Activated CD8-positive, alpha-beta memory T cell treated with anti-CD3 and anti-CD28 coated beads, Interleukin-2, amount 50 U/mL, for 48 hours (primary cell): ENCODE results near the gene MPND.
A peak's percentile ranks its signal among the peaks of the same experiment; 100 is the strongest.
"Not testable (repeated sequence)": the region's sequence is repeated elsewhere in the genome, so short reads cannot be mapped to it uniquely, and the experiment has no call there.

ENCODE experiments used
- DNase-seq: peaks from one replicate; pipeline ENCODE4 v3.0.0-alpha.2; 2020

Gene MPND

GRCh38 chr19:4320419-4320818 is 22.9 kb upstream of the MPND start:
- DNase-seq = no peak

DNA sequence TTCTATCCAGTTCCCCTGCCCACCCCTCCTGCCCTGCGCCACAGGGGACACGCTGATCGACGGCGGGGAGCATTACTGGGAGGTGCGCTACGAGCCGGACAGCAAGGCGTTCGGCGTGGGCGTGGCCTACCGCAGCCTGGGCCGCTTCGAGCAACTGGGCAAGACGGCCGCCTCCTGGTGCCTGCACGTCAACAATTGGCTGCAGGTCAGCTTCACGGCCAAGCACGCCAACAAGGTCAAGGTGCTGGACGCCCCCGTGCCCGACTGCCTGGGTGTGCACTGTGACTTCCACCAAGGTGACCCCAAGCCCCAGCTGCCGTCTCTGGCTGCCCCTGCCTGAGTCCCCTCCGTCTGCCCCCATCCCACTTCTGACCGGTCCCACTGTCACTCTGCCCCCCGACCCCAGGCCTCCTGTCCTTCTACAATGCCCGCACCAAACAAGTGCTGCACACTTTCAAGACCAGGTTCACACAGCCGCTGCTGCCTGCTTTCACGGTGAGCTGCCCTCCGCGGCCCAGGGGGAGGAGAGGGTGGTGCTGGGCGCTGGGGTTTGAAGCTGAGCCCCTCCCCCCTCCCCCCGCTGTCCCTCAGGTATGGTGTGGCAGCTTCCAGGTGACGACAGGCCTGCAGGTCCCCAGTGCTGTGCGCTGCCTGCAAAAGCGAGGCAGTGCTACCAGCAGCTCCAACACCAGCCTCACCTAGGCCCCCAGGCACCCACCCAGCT is 20.3 kb upstream of the MPND start:
- no peak for DNase-seq

DNA sequence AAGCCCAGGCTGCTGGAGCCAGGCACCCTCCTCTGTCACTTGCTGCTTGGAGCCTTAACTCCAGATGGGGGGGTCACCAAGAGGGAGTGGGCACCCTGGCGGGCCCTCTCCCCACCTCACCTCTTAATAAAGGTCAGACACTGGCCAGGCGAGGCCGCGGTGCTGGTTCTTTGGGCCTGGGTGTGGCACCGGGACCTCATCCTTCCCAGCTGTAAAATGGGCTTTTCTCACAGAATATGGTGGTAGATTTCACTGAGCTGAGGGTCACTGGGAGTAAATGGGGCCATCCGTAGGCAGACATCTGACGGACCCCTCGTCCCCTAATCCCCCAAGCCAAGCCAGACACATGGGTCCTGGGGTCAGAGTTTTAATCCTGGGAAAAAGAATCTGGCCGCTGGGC is 19.7 kb upstream of the MPND start:
- no peak for DNase-seq

DNA sequence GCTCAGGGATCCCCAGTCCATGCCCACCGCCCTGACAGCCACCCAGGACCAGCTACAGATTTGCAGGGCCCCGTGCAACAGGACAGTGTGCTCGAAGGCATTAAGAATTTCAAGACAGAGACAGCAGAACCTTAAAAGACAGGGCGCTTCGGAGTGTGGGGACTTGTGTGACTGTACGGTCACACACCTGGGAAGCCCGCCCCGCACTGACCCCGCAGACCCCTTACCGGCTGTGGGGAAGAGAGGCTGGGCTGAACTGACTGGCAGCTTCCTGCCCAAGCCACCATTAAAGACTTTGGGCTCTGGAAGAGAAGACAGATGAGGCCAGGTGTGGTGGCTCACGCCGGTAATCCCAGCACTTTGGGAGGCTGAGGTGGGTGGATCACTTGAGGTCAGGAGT is 19.1 kb upstream of the MPND start:
- no peak for DNase-seq

- no peak for DNase-seq
Observed at GRCh38 chr19:4326215-4326836, 17.0 kb upstream of the MPND start.

GRCh38 chr19:4326837-4327251 is 16.5 kb upstream of the MPND start:
- DNase-seq = no peak

DNA sequence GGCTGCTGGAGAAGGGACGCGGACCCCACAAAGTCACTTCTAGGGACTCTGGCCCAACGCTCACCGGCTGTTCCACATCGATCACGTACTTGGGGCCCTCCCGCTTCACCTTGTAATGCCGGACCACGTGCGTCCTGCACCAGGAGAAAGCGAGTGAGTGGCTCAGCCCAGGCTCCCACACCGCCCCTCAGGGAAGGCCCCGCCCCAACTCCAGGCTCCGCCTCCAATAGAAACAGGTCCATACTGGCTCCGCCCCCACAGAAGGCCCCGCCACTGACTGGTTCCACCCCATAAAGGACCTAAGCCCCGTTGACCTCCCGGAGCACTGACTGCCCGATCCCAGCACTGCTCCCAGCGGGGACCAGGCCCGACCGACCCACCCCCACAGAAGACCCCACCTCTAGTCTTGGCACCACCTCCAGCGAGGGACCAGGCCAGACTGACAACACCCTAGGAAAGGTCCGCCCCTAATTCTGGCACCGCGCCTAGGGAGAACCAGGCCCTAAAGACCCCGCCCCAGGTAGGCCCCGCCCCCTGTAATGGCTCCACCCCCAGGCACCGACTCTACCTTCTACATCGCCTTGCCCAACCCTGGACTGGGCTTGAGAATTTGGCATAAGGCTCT is 16.0 kb upstream of the MPND start:
- peak; percentile 91 for DNase-seq

DNA sequence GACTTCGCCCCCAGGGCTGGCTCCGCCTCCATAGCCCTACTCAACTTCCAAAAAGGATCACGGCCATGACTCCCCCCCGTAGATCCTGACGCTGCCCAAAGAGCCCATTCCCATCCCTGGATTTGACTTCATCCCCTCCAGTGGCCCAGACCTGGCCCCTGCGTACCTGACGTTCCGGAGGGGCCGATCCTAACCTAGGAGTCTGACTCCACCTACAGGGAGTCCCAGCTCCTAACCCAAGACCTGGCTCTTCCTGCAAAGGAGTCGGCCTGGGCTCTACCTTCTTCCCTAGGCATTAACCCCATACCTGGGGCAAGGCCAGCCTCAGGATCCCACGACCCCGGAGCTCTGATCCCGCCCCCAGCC is 15.5 kb upstream of the MPND start:
- DNase-seq = no peak

DNA sequence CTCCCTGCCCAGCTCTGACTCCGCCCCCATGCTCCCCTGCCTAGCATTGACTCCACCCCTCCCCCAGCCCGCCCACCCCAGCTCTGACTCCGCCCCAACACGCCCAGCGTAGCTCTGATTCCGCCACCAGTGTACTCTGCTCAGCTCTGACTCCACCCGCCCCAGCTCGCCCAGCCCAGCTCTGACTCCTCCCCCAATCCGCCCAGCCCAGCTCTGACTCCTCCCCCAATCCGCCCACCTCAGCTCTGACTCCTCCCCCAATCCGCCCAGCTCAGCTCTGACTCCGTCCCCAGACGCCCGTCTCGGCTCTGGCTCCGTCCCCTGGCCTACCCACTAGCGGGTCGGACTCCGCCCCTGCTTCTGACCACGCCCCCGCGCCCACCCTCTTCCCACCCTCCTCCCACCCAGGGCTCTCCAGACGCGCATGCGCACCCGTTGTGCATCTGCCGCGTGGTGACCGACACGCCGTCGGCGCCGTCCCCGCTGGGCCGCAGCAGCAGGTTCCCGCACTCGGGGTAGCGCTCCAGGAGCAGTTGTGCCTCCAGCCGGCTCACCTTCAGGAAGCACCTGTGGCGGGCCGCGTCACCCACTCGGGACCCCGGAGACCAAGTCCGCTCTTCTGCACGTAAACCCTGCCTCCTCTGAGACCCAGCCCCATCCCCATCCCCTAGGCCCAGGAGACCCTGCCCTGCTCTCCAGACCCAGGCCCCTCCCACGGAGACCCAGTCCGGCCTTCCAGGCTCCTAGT is 14.9 kb upstream of the MPND start:
- peak; percentile 100 for DNase-seq

GRCh38 chr19:4328991-4329681 is 14.2 kb upstream of the MPND start:
- DNase-seq = peak; percentile 85

- DNase-seq = no peak
Observed at GRCh38 chr19:4329858-4330257, 13.5 kb upstream of the MPND start.

- no peak for DNase-seq
Observed at GRCh38 chr19:4334929-4335570, 8.3 kb upstream of the MPND start.

- no peak for DNase-seq
Observed at GRCh38 chr19:4337906-4338440, 5.4 kb upstream of the MPND start.

DNA sequence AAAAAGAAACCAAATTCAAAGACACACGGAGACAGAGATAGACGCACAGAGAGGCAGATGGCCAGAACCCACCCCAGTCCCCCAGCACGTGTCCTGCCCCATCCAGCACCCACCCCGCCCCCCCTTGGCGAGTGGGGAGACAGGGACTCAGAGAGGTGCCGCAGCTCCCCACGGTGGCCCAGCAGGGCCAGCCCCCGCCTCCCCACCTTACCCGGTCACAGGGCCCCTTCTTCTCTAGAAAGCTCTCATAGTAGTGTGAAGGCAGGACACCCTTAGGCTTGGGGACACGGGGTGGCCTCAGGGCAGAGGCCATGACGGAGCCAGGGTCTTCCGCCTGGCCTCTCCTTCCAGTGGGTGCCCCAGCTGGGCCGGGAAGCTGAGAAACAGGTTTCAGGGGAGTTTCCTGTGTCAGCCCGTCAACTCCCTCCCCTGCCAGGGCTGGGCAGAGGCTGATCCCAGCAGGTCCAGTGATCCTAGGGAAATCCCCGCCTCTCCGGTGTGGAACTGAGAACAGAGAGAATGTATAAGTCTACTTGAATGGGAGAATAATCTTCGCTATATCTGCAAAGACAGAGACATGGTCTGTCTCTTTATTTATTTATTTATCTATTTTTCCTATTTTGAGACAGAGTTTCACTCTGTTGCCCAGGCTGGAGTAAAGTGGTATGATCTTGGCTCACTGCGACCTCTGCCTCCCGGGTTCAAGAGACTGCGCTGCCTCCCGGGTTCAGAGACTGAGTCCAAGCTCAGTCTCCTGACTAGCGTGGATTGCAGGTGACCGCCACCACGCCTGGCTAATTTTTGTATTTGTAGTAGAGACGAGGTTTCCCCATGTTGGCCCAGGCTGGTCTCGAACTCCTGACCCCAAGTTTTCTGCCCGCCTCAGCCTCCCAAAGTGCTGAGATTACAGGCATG is 4.7 kb upstream of the MPND start, which contains the start of gene STAP2:
Gene STAP2 (minus strand): TSS at position 387 of the 915 bp plus-strand sequence. CDS start 74 bp downstream, at position 313.
- DNase-seq = no peak

DNA sequence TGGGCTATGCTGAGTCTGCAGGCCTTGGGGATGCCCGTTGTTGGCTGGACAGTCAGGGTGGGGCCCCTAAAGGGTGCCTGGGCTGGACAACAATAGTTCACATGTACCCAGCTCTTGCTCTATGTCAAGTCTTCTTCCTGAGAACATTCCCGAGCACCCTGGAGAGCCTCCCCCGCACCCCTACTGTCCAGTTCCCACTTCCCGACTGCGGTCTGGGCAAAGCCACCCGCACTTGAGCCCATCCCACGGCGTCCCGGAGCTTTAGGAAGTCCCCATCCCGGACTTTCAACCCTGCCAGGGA is 1.1 kb upstream of the MPND start:
- no peak for DNase-seq

DNA sequence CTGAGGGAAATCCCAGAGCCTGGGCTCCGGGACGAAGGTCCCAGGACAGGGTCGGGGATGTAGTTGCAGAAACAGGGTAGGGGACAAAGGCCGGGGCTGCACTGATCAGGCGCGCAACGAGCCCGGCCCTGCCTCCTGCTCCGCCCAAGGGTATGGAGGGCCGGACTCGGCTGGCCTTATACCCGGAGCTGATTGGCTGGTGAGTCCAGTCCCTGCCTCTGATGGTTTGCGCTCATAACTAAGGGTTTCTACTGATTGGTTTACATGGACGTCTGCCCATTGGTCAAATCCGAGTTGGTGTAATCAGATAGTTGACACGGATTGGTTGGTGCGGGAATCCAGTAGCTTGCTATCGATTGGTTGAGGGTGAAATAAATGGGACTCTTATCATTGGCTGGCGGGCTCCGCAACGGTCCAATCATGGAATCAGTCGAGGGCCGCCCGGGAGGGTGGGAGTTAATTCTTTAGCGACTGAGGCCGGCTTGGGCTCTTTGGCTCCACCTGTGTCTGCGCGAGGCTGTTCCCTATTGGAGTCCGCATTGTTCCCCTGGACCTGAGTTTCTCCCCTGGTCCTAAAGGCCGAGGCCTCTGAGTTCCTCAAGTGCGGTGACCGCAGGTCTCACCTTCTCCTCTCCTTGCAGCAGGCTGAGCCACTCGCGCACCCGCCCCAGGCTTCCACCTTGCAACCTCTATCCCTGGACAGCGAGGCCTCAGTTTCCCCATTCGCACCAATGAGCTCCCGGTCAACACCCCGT is 570 bp upstream of the MPND start:
- peak; percentile 92 for DNase-seq

- no peak for DNase-seq
Observed at GRCh38 chr19:4345342-4346019, 2.1 kb downstream of the MPND start.

DNA sequence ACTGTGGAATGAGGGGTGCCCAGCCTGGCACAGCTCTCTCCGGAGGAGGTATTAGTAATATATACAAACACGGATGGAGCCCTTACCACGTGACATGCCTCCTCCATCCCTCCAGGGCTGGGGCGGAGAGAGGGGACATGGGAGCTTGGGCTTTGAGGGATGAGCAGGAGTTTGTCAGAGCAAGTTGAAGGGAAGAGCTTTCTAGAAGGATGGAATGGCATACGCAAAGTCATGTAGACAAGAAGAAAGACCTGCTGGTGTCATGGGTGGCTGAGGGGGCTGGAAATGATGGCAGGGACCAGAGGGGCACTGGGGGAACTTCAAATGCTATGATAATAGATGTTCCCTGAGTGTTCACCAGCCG is 2.6 kb downstream of the MPND start:
- DNase-seq = no peak

DNA sequence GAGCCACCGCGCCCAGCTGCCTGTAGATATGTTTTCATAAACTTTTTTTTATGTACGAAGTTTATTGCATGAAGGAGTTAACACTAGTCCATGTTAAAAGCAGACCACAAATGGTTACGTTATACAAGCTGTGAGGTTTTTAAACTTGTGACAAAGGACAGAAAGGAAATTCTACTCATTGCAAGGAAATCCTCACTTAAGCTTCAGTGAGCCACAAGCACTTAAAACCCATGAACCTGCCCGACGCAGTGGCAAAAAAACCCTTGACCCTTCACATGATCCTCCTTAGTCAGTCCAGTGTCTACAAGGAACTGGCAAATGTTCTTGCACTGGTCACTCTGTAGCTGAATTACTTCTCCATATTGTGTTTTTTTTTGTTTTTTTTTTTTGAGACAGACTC is 4.2 kb downstream of the MPND start:
- DNase-seq = no peak

DNA sequence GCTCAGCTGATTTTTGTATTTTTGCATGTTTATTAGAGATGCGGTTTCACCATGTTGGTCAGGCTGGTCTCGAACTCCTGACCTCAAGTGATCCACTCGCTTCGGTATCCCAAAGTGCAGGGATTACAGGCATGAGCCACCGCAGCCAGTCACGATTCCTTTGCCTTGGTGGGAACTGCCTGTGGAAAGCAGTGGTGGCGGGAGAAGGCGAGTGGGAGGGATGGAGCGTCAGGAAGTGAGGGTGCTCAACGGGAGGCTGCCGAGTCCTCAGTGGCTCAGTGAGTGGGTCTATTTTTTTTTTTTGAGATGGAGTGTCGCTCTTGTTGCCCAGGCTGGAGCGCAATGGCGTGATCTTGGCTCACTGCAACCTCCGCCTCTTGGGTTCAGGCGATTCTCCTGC is 5.9 kb downstream of the MPND start:
- not testable (repeated sequence) for DNase-seq
